Measurements from ENCODE around the gene MED16. TPM values are rescaled to one million over a fixed set of nuclear protein-coding genes. Genes with fewer than 3 reads are reported as not detected.

MED16 gene
- total and polyA plus RNA-seq, 7 experiments from 2014 or later = 47.5 to 142 (median 67.6) TPM

DNA sequence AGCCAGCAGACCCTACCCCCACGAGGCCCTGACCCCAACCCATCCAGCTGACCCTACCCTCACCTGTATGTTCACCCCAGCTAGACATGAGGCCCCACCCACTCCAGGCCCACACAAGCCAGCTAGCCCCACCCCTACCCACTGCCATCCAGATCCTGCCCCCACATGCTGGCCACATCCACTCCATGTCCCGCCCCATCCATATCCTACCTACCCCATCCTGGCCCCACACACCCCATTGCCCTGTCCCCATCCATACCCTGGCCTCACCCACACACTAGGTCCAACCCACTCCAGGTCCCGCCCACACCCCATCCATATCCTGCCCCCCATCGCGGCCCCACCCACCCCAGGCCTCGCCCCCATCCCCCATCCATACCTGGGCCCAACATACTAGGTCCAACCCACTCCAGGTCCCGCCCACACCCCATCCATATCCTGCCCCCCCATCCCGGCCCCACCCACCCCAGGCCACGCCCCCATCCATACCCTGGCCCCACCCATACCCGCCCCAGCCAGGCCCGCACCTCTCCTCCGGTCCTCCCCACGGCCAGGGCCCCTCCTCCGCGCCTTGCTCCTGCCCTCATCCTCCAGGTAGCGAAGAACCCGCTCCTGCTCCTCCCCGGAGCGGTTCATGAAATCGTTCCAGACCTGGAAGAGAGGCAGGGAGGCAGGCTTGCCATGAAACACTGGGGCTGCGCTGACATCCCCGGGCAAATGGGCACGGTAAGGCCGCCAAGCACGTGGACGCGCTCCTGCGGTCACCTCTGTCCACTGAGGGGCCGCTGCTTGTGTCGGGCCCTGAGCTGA, 7.5 kb upstream of the MED16 start:
- DNase-seq (peak in 1 of 9 donors; percentile 45), ATAC-seq (peak; percentile 77)
- H3K4me1 ChIP-seq (ENCODE audit: control insufficient read depth in 2 of 2, insufficient read depth in 2 of 2, low read length in 2 of 2) = peaks cover 0 to 10% of the 10 kb centered on the region in 2 donors
- H3K9me3 Mint-ChIP-seq = no peaks in the 10 kb centered on the region
- no peak overlapping the region for H3K4me3 Mint-ChIP-seq
- H3K27ac Mint-ChIP-seq = peak overlapping the region in 6 of 9 donors; percentile 28 to 88 (median 63)
- H3K27ac ChIP-seq (ENCODE audit: low read depth, low read length) = peak overlapping the region; percentile 40
- ChIA-PET POLR2A (interaction anchor here (2.6 kb wide), 1 partner anchor 14 kb away, joined by 12 read pairs; the partner anchor contains the start of gene R3HDM4), CTCF (no interaction called here)
- no peaks in the 10 kb centered on the region for H3K9me3 ChIP-seq (ENCODE audit: control insufficient read depth in 2 of 3, low read length in 3 of 3)
- peaks cover 0 to 8% (median 5%) of the 10 kb centered on the region in 5 donors for H3K36me3 Mint-ChIP-seq
- no peaks in the 10 kb centered on the region for H3K27me3 ChIP-seq (ENCODE audit: control insufficient read depth in 2 of 2, insufficient read depth in 2 of 2, low read length in 2 of 2)
- peaks cover 6 to 37% (median 23%) of the 10 kb centered on the region in 7 donors for H3K4me1 Mint-ChIP-seq
- H3K4me3 ChIP-seq (ENCODE audit: low read length) = no peak overlapping the region
- H3K27me3 Mint-ChIP-seq = no peaks in the 10 kb centered on the region
- H3K36me3 ChIP-seq (ENCODE audit: control insufficient read depth in 2 of 3, insufficient read depth in 3 of 3, low read length in 3 of 3) = peaks cover 0 to 70% (median 9%) of the 10 kb centered on the region in 3 experiments
- intact Hi-C loops (cut with micrococcal nuclease) = loop anchor here in 1 of 2 donors (10.0 kb wide), 1 partner anchor 236 kb away; the partner anchor contains the start of gene RNF126

DNA sequence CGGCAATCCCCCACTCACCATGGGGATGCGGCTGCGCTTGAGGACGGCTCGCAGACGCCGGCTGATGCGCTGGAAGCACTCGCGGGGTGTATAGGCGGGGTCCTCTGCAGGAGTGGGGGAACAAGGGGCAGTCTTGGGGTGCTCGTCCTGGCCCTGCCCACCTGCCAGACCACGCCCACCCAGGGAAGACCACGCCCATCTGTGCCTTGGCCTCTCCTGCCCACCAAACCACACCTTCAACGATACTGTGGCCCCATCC, 7.0 kb upstream of the MED16 start:
- peaks cover 0 to 8% (median 5%) of the 10 kb centered on the region in 5 donors for H3K36me3 Mint-ChIP-seq
- H3K9me3 Mint-ChIP-seq = no peaks in the 10 kb centered on the region
- intact Hi-C loops (cut with micrococcal nuclease) = loop anchor here in 1 of 2 donors (10.0 kb wide), 1 partner anchor 235 kb away; the partner anchor contains the start of gene RNF126
- no peaks in the 10 kb centered on the region for H3K27me3 Mint-ChIP-seq
- H3K4me1 Mint-ChIP-seq = peaks cover 6 to 37% (median 25%) of the 10 kb centered on the region in 7 donors
- peak overlapping the region in 4 of 9 donors; percentile 46 to 74 (median 63) for H3K27ac Mint-ChIP-seq
- DNase-seq (no peak), ATAC-seq (peak; percentile 4)
- no peak overlapping the region for H3K4me3 ChIP-seq (ENCODE audit: low read length)
- H3K27ac ChIP-seq (ENCODE audit: low read depth, low read length) = peak overlapping the region; percentile 40
- H3K27me3 ChIP-seq (ENCODE audit: control insufficient read depth in 2 of 2, insufficient read depth in 2 of 2, low read length in 2 of 2) = no peaks in the 10 kb centered on the region
- H3K9me3 ChIP-seq (ENCODE audit: control insufficient read depth in 2 of 3, low read length in 3 of 3) = no peaks in the 10 kb centered on the region
- H3K4me1 ChIP-seq (ENCODE audit: control insufficient read depth in 2 of 2, insufficient read depth in 2 of 2, low read length in 2 of 2) = peaks cover 0 to 10% of the 10 kb centered on the region in 2 donors
- CTCF ChIA-PET = no interaction called here
- H3K4me3 Mint-ChIP-seq = no peak overlapping the region
- H3K36me3 ChIP-seq (ENCODE audit: control insufficient read depth in 2 of 3, insufficient read depth in 3 of 3, low read length in 3 of 3) = peaks cover 0 to 70% (median 9%) of the 10 kb centered on the region in 3 experiments
- POLR2A ChIA-PET = interaction anchor here (2.6 kb wide), 1 partner anchor 14 kb away, joined by 12 read pairs; the partner anchor contains the start of gene R3HDM4

DNA sequence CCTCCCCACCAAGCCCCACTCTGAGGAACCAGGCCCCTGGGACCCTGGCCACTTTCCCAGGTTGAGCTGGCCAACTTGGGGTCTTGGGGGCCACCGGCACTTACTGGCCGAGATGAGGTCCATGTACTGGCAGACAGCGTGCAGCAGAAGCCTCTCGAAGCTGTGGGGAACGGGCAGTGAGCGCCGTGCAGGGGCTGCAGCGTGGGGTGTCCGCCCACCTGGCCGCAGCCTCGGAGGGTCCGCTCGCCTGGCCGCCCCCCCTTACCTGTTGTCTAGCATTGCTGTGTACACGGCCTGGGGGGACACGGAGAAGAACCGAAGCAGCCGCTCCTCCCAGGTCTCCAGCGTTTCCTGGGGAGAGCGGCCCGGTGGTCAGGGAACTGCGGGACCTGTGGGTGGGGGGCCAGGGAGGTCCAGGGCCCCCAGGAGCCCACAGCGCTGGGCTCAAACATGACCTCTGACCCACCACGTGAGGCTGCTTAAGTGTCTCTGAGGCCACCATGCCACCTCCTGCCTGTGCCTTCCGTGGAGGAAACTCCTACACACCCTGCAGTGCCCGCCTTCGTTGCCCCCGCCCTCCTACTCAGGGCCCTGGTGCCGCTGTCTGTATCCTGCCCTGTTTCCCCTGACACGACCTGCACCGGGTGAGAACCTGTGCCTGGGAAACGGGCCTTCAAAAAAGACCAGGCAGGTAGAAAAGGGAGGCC, 6.5 kb upstream of the MED16 start:
- H3K4me3 Mint-ChIP-seq = no peak overlapping the region
- H3K36me3 Mint-ChIP-seq = peaks cover 0 to 8% (median 5%) of the 10 kb centered on the region in 5 donors
- intact Hi-C loops (cut with micrococcal nuclease) = loop anchor here in 1 of 2 donors (10.0 kb wide), 1 partner anchor 235 kb away; the partner anchor contains the start of gene RNF126
- no peak for ATAC-seq
- H3K27ac Mint-ChIP-seq = peak overlapping the region in 2 of 9 donors; percentile 33 to 36
- Histone ChIP-seq H3K36me3 (ENCODE audit: control insufficient read depth in 2 of 3, insufficient read depth in 3 of 3, low read length in 3 of 3) (peaks cover 0 to 69% (median 9%) of the 10 kb centered on the region in 3 experiments), H3K27me3 (ENCODE audit: control insufficient read depth in 2 of 2, insufficient read depth in 2 of 2, low read length in 2 of 2) (no peaks in the 10 kb centered on the region), H3K27ac (ENCODE audit: low read depth, low read length) (peak overlapping the region; percentile 40), H3K4me1 (ENCODE audit: control insufficient read depth in 2 of 2, insufficient read depth in 2 of 2, low read length in 2 of 2) (peaks cover 0 to 10% of the 10 kb centered on the region in 2 donors), H3K4me3 (ENCODE audit: low read length) (no peak overlapping the region), H3K9me3 (ENCODE audit: control insufficient read depth in 2 of 3, low read length in 3 of 3) (no peaks in the 10 kb centered on the region)
- CTCF ChIA-PET = no interaction called here
- DNase-seq = no peak
- POLR2A ChIA-PET = no interaction called here
- H3K27me3 Mint-ChIP-seq = no peaks in the 10 kb centered on the region
- peaks cover 5 to 34% (median 24%) of the 10 kb centered on the region in 7 donors for H3K4me1 Mint-ChIP-seq
- no peaks in the 10 kb centered on the region for H3K9me3 Mint-ChIP-seq

DNA sequence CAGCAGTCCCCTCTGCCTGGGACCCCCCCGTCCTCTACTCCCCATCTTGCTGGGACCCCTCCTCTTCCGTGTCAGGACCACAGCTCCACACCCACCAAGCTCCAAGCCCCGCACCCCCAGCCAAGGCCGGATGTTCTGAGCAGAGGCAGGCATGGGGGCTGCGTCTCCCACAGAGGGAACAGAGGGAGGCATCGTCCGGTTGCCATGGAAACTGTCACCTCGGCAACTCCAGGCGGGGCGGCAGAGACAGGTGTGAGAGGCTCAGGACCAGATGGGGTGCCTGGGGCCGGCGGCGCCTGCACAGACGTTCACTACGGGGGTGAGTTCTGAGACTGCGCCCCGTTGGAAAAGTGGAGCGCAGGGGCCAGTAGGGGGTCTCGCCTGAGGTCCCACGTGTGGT, 5.7 kb upstream of the MED16 start:
- H3K9me3 ChIP-seq (ENCODE audit: control insufficient read depth in 2 of 3, low read length in 3 of 3) = no peaks in the 10 kb centered on the region
- H3K4me3 ChIP-seq (ENCODE audit: low read length) = no peak overlapping the region
- ATAC-seq (peak; percentile 42), DNase-seq (peak in 5 of 9 donors; percentile 49 to 73 (median 63))
- Mint-ChIP-seq H3K4me1 (peaks cover 0 to 32% (median 19%) of the 10 kb centered on the region in 7 donors), H3K4me3 (peak overlapping the region in 4 of 10 donors; percentile 16 to 35 (median 28)), H3K9me3 (peaks cover 0 to under 1% (median 0%) of the 10 kb centered on the region in 11 donors), H3K36me3 (peaks cover 0 to 8% (median 5%) of the 10 kb centered on the region in 5 donors), H3K27me3 (no peaks in the 10 kb centered on the region), H3K27ac (peak overlapping the region in 7 of 9 donors; percentile 31 to 87 (median 74))
- intact Hi-C loops (cut with micrococcal nuclease) = no loop called here
- POLR2A ChIA-PET = interaction anchor here (0.6 to 6.7 kb wide), 4 partner anchors 8 to 234 kb away, joined by 3 to 196 read pairs (median 4); no protein-coding TSS in a partner anchor
- peaks cover 0 to 10% of the 10 kb centered on the region in 2 donors for H3K4me1 ChIP-seq (ENCODE audit: control insufficient read depth in 2 of 2, insufficient read depth in 2 of 2, low read length in 2 of 2)
- CTCF ChIA-PET = interaction anchor here (0.7 kb wide), 1 partner anchor 306 kb away, joined by 4 read pairs; no protein-coding TSS in a partner anchor
- peaks cover 0 to 63% (median 9%) of the 10 kb centered on the region in 3 experiments for H3K36me3 ChIP-seq (ENCODE audit: control insufficient read depth in 2 of 3, insufficient read depth in 3 of 3, low read length in 3 of 3)
- no peak overlapping the region for H3K27ac ChIP-seq (ENCODE audit: low read depth, low read length)
- no peaks in the 10 kb centered on the region for H3K27me3 ChIP-seq (ENCODE audit: control insufficient read depth in 2 of 2, insufficient read depth in 2 of 2, low read length in 2 of 2)

DNA sequence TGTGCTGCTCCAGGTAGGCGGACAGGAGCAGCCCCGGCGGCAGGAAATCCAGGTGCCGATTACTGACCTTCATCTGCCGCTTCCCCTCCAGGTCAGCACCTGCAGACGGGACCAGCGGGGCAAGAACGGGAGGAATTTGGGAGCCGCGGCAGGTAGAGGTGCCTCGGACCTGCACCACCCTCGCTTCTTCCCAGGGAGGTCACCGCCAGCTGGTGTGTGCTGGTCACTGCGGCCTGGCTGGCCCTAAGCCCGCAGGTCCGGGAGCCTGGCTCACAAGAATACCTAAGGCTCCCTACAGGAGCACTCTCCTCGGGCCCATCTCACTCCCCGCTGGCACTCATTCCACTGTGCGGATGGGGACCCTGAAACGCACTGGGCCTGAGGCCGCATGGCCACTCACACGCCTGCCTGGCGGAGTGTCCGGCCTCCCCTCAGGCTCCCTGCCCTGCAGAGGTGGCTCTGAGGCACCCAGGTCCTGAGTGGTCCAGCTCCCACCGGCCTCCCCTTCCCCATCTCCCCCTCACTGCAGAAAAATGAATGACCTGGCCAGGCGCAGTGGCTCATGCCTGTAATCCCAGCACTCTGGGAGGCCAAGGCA, 4.6 kb upstream of the MED16 start:
- no peak overlapping the region for H3K4me3 Mint-ChIP-seq
- no peak for DNase-seq
- intact Hi-C loops (cut with micrococcal nuclease) = no loop called here
- H3K27ac Mint-ChIP-seq = peak overlapping the region in 3 of 9 donors; percentile 31 to 39 (median 38)
- no peak overlapping the region for H3K4me3 ChIP-seq (ENCODE audit: low read length)
- CTCF ChIA-PET = interaction anchor here (0.9 to 1.0 kb wide), 2 partner anchors 11 to 34 kb away, joined by 3 to 6 read pairs; no protein-coding TSS in a partner anchor
- peaks cover 0 to 36% (median 23%) of the 10 kb centered on the region in 7 donors for H3K4me1 Mint-ChIP-seq
- H3K9me3 Mint-ChIP-seq = peaks cover 0 to 8% (median 0%) of the 10 kb centered on the region in 11 donors
- H3K4me1 ChIP-seq (ENCODE audit: control insufficient read depth in 2 of 2, insufficient read depth in 2 of 2, low read length in 2 of 2) = peaks cover 0 to 10% of the 10 kb centered on the region in 2 donors
- ATAC-seq = no peak
- no peaks in the 10 kb centered on the region for H3K9me3 ChIP-seq (ENCODE audit: control insufficient read depth in 2 of 3, low read length in 3 of 3)
- POLR2A ChIA-PET = interaction anchor here (0.7 to 6.7 kb wide), 4 partner anchors 9 to 131 kb away, joined by 3 to 196 read pairs (median 5); partner anchors contain the start of gene R3HDM4
- H3K27ac ChIP-seq (ENCODE audit: low read depth, low read length) = no peak overlapping the region
- H3K36me3 Mint-ChIP-seq = peaks cover 0 to 8% (median 5%) of the 10 kb centered on the region in 5 donors
- H3K27me3 Mint-ChIP-seq = peaks cover 0 to 4% (median 0%) of the 10 kb centered on the region in 5 donors
- H3K27me3 ChIP-seq (ENCODE audit: control insufficient read depth in 2 of 2, insufficient read depth in 2 of 2, low read length in 2 of 2) = no peaks in the 10 kb centered on the region
- peaks cover 0 to 58% (median 9%) of the 10 kb centered on the region in 3 experiments for H3K36me3 ChIP-seq (ENCODE audit: control insufficient read depth in 2 of 3, insufficient read depth in 3 of 3, low read length in 3 of 3)

Measured in naive thymus-derived CD4-positive, alpha-beta T cell (primary cell).